Panc1 (cell line): ENCODE data around the gene CCDC51. TPM values are rescaled to one million over a fixed set of nuclear protein-coding genes. Genes with fewer than 3 reads are reported as not detected.

Experiments used
- ATAC-seq: fragments of 200-7000 bp; cut with Tn5 transposase; 2 replicates; pipeline ENCODE4 v1.9.1; 2020; ENCODE audit warnings: mild to moderate bottlenecking, moderate library complexity
- BruUV-seq: library from RNA; stranded (reverse); fragments of 400-500 nt; replicated peaks from 2 replicates; lab custom pipeline; 2021; lab: Mats Ljungman, UMichigan
- CTCF ChIA-PET: fragments of 300-600 bp; sonication (Branson Sonifier 250); formaldehyde crosslinking; loops from one replicate; lab custom pipeline; 2022; ENCODE audit warnings: antibody characterized with exemption; lab: Charles Lee
- POLR2A ChIA-PET: fragments of 300-600 bp; sonication (Branson Sonifier 250); formaldehyde crosslinking; loops from one replicate; lab custom pipeline; 2022; ENCODE audit warnings: antibody characterized with exemption; lab: Charles Lee
- DNase-seq: peaks from one replicate; pipeline ENCODE4 v3.0.0-alpha.2; 2010; ENCODE audit warnings: low read depth, low spot score
- H3K27ac ChIP-seq: 2 replicates; pipeline ENCODE4 v1.5.1; 2011; ENCODE audit warnings: mild to moderate bottlenecking, low read length, inconsistent platforms
- H3K27me3 ChIP-seq: fragments of 200-500 bp; sonication (Bioruptor generic); 2 replicates; pipeline ENCODE4 v1.6.0; 2014; ENCODE audit warnings: low read length, inconsistent platforms; ENCODE audit not compliant: control insufficient read depth, insufficient read depth
- H3K36me3 ChIP-seq: fragments of 200-500 bp; sonication (Bioruptor generic); 2 replicates; pipeline ENCODE4 v1.5.1; 2014; ENCODE audit warnings: inconsistent platforms, mild to moderate bottlenecking, low read length, moderate library complexity; ENCODE audit not compliant: control insufficient read depth, insufficient read depth
- H3K4me1 ChIP-seq: 2 replicates; pipeline ENCODE4 v1.5.1; 2011; ENCODE audit warnings: inconsistent platforms, mild to moderate bottlenecking, low read length, moderate library complexity; ENCODE audit not compliant: control insufficient read depth, insufficient read depth
- H3K4me3 ChIP-seq, 2 experiments: 2 replicates each; pipeline ENCODE4 v1.5.1; 2011 to 2012; ENCODE audit warnings: low read depth in 2 of 2, low read length in 2 of 2, mild to moderate bottlenecking in 2 of 2, inconsistent platforms in 1 of 2, moderate library complexity in 1 of 2
- H3K9me3 ChIP-seq: fragments of 200-500 bp; sonication (Bioruptor generic); 2 replicates; pipeline ENCODE4 v1.5.1; 2014; ENCODE audit warnings: low read depth, mild to moderate bottlenecking, inconsistent platforms, low read length, moderate library complexity; ENCODE audit not compliant: control insufficient read depth, insufficient read depth
- CTCF ChIP-seq: fragments of 450-650 bp; IDR thresholded peaks from 2 replicates; pipeline ENCODE4 v1.5.1; 2017; ENCODE audit warnings: mild to moderate bottlenecking
- POLR2AphosphoS5 ChIP-seq: IDR thresholded peaks from 2 replicates; pipeline ENCODE4 v1.6.1; 2012; ENCODE audit warnings: mild to moderate bottlenecking, low read depth, low read length, moderate library complexity
- SIN3A ChIP-seq: IDR thresholded peaks from 2 replicates; pipeline ENCODE4 v1.6.1; 2012; ENCODE audit warnings: low read depth, mild to moderate bottlenecking, low read length, moderate library complexity, borderline replicate concordance; ENCODE audit not compliant: insufficient read depth
- TCF7L2 ChIP-seq: IDR thresholded peaks from 2 replicates; pipeline ENCODE4 v1.6.1; 2011; ENCODE audit warnings: mild to moderate bottlenecking, low read depth, low read length, inconsistent platforms
- in situ Hi-C: cut with HindIII; loops from 2 replicates; pipeline ENCODE4 v1.10.0; 2016; ENCODE audit warnings: low sequenced_read_pairs, low pct_unique_long_range_greater_than_20kb
- intact Hi-C: fragments of 100-400 bp; cut with micrococcal nuclease; formaldehyde crosslinking; loops from one replicate; pipeline ENCODE4 v1.10.0; 2022; ENCODE audit not compliant: unreplicated experiment
- total RNA-seq: library from RNA; stranded (reverse); gene quantifications from one replicate; pipeline ENCODE4 v1.2.1, GENCODE V29; 2021; ENCODE audit not compliant: unreplicated experiment
- TF ChIP-seq, protein P1 (sequence below), 2 experiments: IDR thresholded peaks; 2 replicates each; pipeline ENCODE4 v1.6.1; 2011 to 2012; ENCODE audit warnings: low read depth in 2 of 2, control low read depth in 1 of 2, low read length in 1 of 2, mild to moderate bottlenecking in 1 of 2, moderate library complexity in 1 of 2; ENCODE audit not compliant: insufficient read depth in 1 of 2

CCDC51 gene
- total RNA-seq, 1 experiment from 2014 or later, result 11.9 TPM

DNA sequence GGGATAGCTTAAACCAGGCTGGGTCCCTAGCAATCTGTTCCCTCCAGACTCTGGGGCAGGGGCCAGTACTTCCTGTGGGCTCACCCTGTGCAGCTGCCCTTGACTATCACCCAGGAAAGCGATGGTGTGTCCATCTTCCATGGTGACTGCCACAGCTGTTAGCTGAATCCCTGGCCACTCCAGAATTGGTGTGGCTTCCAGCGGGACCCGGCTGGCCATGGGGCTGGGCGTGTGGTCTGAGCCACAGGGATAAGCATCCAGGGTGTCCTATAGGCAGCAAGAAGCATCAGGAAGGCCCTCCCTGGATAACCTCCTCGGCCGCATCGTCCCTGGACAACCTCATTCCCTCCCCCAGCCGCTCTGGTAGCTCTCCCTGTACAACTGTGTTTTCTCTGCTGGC lies 17.2 kb downstream of the CCDC51 start:
- no peak for ATAC-seq
- Histone ChIP-seq H3K27ac (no peak overlapping the region), H3K9me3 (no peaks in the 10 kb centered on the region), H3K4me1 (no peaks in the 10 kb centered on the region), H3K27me3 (no peaks in the 10 kb centered on the region), H3K4me3 (no peak overlapping the region), H3K36me3 (no peaks in the 10 kb centered on the region)
- ChIA-PET POLR2A (interaction anchor here (0.5 kb wide), 1 partner anchor 425 kb away, joined by 4 read pairs; the partner anchor contains the start of gene PRKAR2A), CTCF (interaction anchor here (0.6 to 0.7 kb wide), 2 partner anchors 22 to 133 kb away, joined by 3 read pairs; no protein-coding TSS in a partner anchor)
- intact Hi-C loops, result no loop called here
- BruUV-seq, result no TSS peak
- in situ Hi-C loops, result no loop called here
- TF ChIP-seq POLR2AphosphoS5 (no peak), TCF7L2 (no peak), SIN3A (no peak), CTCF (no peak)
- TF ChIP-seq, protein P1, sequence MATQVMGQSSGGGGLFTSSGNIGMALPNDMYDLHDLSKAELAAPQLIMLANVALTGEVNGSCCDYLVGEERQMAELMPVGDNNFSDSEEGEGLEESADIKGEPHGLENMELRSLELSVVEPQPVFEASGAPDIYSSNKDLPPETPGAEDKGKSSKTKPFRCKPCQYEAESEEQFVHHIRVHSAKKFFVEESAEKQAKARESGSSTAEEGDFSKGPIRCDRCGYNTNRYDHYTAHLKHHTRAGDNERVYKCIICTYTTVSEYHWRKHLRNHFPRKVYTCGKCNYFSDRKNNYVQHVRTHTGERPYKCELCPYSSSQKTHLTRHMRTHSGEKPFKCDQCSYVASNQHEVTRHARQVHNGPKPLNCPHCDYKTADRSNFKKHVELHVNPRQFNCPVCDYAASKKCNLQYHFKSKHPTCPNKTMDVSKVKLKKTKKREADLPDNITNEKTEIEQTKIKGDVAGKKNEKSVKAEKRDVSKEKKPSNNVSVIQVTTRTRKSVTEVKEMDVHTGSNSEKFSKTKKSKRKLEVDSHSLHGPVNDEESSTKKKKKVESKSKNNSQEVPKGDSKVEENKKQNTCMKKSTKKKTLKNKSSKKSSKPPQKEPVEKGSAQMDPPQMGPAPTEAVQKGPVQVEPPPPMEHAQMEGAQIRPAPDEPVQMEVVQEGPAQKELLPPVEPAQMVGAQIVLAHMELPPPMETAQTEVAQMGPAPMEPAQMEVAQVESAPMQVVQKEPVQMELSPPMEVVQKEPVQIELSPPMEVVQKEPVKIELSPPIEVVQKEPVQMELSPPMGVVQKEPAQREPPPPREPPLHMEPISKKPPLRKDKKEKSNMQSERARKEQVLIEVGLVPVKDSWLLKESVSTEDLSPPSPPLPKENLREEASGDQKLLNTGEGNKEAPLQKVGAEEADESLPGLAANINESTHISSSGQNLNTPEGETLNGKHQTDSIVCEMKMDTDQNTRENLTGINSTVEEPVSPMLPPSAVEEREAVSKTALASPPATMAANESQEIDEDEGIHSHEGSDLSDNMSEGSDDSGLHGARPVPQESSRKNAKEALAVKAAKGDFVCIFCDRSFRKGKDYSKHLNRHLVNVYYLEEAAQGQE (IDR thresholded peaks at IDR 0.05; ENCODE audit: insufficient read depth in 1 of 2, low read depth in 2 of 2, low read length in 1 of 2), result no peak
- DNase-seq, result no peak

GRCh38 chr3:48422272-48422671 lies 17.6 kb downstream of the CCDC51 start:
- POLR2A ChIA-PET, result interaction anchor here (0.5 kb wide), 1 partner anchor 425 kb away, joined by 4 read pairs; the partner anchor contains the start of gene PRKAR2A
- CTCF ChIA-PET, result interaction anchor here (0.6 to 0.7 kb wide), 2 partner anchors 21 to 134 kb away, joined by 3 read pairs; no protein-coding TSS in a partner anchor
- intact Hi-C loops, result no loop called here

DNA sequence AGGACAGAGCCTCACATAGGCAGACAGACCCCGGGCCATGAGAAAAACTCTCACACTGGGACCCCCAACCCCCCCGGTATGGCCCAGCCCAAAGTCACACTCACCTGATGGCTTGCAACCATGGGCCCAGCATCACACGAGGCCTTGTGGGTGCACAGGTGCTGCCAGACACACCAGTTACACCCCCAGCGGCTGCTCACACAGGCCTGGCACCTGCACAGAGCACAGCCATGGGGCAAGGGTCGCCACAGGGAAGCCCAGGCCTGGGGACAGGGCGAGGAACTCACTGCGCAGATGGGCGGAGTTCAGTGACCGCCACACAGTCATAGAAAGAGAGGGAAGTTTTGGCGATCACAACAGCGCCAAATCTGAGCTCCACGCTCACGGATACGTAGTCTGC lies 19.4 kb downstream of the CCDC51 start:
- DNase-seq, result no peak
- ATAC-seq, result no peak
- Histone ChIP-seq H3K4me3 (no peak overlapping the region), H3K27me3 (no peaks in the 10 kb centered on the region), H3K36me3 (no peaks in the 10 kb centered on the region), H3K9me3 (no peaks in the 10 kb centered on the region), H3K4me1 (no peaks in the 10 kb centered on the region), H3K27ac (no peak overlapping the region)
- CTCF ChIA-PET, result no interaction called here
- no TSS peak for BruUV-seq
- intact Hi-C loops (no loop called here), in situ Hi-C loops (no loop called here)
- TF ChIP-seq CTCF, result no peak
- TF ChIP-seq TCF7L2, result no peak
- TF ChIP-seq, protein P1 (IDR thresholded peaks at IDR 0.05; ENCODE audit: insufficient read depth in 1 of 2, low read depth in 2 of 2, low read length in 1 of 2), result no peak
- no peak for TF ChIP-seq SIN3A
- no peak for TF ChIP-seq POLR2AphosphoS5
- POLR2A ChIA-PET, result no interaction called here

More at GRCh38 chr3:48422272-48422671, 17.6 kb downstream of the CCDC51 start:
- no peaks in the 10 kb centered on the region for H3K9me3 ChIP-seq
- H3K4me3 ChIP-seq, result no peak overlapping the region
- H3K27ac ChIP-seq, result no peak overlapping the region
- DNase-seq, result no peak
- H3K27me3 ChIP-seq, result no peaks in the 10 kb centered on the region
- no peaks in the 10 kb centered on the region for H3K4me1 ChIP-seq
- in situ Hi-C loops, result no loop called here
- no peaks in the 10 kb centered on the region for H3K36me3 ChIP-seq
- TF ChIP-seq POLR2AphosphoS5 (no peak), TCF7L2 (no peak)
- no peak; the same call in 1 of the 2 replicates for ATAC-seq
- no TSS peak for BruUV-seq
